GM12878 (cell line): ENCODE results near the gene C1QTNF7. TPM values are rescaled to one million over a fixed set of nuclear protein-coding genes. Genes with fewer than 3 reads are reported as not detected.

ENCODE experiments used
- ATAC-seq: fragments of 200-7000 bp; cut with Tn5 transposase; 3 replicates; pipeline ENCODE4 v1.9.1; 2020; ENCODE audit warnings: mild to moderate bottlenecking, moderate library complexity
- BruUV-seq: library from RNA; stranded (reverse); fragments of 400-500 nt; replicated peaks from 2 replicates; lab custom pipeline; 2021; lab: Mats Ljungman, UMichigan
- CTCF ChIA-PET: fragments of 300-600 bp; sonication (Branson Sonifier 250); formaldehyde crosslinking; extraction: SDS; loops from one replicate; lab custom pipeline; 2021; ENCODE audit warnings: inconsistent platforms; lab: Yijun Ruan, JAX
- POLR2A ChIA-PET: fragments of 350-600 bp; formaldehyde crosslinking; extraction: SDS; loops from one replicate; lab custom pipeline; 2021; ENCODE audit warnings: inconsistent platforms; lab: Charles Lee
- RAD21 ChIA-PET: fragments of 300-600 bp; sonication (Branson Sonifier 250); formaldehyde crosslinking; loops from one replicate; lab custom pipeline; 2023; ENCODE audit warnings: antibody characterized with exemption; ENCODE audit not compliant: unreplicated experiment; lab: Charles Lee
- SMC1A ChIA-PET: fragments of 300-600 bp; sonication (Branson Sonifier 250); formaldehyde crosslinking; loops from one replicate; lab custom pipeline; 2023; ENCODE audit not compliant: unreplicated experiment, uncharacterized antibody; lab: Charles Lee
- DNase-seq: peaks from one replicate; pipeline ENCODE4 v3.0.0-alpha.2; 2011; ENCODE audit warnings: low read depth, low spot score
- FAIRE-seq: peaks from 3 replicates; lab custom pipeline; 2011; peaks lifted over from hg19 to GRCh38; lab: Jason Lieb, UNC
- H2AFZ ChIP-seq: 2 replicates; pipeline ENCODE4 v1.6.0; 2011; ENCODE audit warnings: low read depth, low read length, control low read depth; ENCODE audit not compliant: control insufficient read depth
- H3K27ac ChIP-seq: 2 replicates; pipeline ENCODE4 v1.5.1; 2011; ENCODE audit warnings: control low read depth; ENCODE audit not compliant: control insufficient read depth, insufficient read depth
- H3K27me3 ChIP-seq, 2 experiments: replicated peaks in 1 of 2; 2 replicates each; pipeline versions ENCODE4 v1.6.0 to v1.6.1; 2011; ENCODE audit warnings: low read length in 1 of 2; ENCODE audit not compliant: control insufficient read depth in 2 of 2, insufficient read depth in 2 of 2
- H3K36me3 ChIP-seq, 2 experiments: 2 replicates each; pipeline ENCODE4 v1.5.1; 2011; ENCODE audit warnings: low read length in 1 of 2; ENCODE audit not compliant: control insufficient read depth in 2 of 2, insufficient read depth in 2 of 2
- H3K4me1 ChIP-seq: 2 replicates; pipeline ENCODE4 v1.6.1; 2011; ENCODE audit warnings: mild to moderate bottlenecking, low read length, moderate library complexity, mixed read lengths; ENCODE audit not compliant: control insufficient read depth, insufficient read depth
- H3K4me2 ChIP-seq: 2 replicates; pipeline ENCODE4 v1.6.0; 2011; ENCODE audit warnings: control low read depth; ENCODE audit not compliant: control insufficient read depth, insufficient read depth
- H3K4me3 ChIP-seq: fragments of 200-600 bp; sonication (generic); 2 replicates; pipeline ENCODE4 v1.5.1; 2016
- H3K79me2 ChIP-seq: 2 replicates; pipeline ENCODE4 v1.6.0; 2011; ENCODE audit warnings: low read length; ENCODE audit not compliant: control insufficient read depth, insufficient read depth
- H3K9ac ChIP-seq: 2 replicates; pipeline ENCODE4 v1.8.0; 2011; ENCODE audit warnings: low read length, control low read depth, mixed read lengths; ENCODE audit not compliant: control insufficient read depth, insufficient read depth
- H3K9me3 ChIP-seq: replicated peaks from 3 replicates; pipeline ENCODE4 v1.5.1; 2011; ENCODE audit warnings: mild to moderate bottlenecking, low read length; ENCODE audit not compliant: control insufficient read depth, insufficient read depth
- H4K20me1 ChIP-seq: 2 replicates; pipeline ENCODE4 v1.6.0; 2011; ENCODE audit not compliant: control insufficient read depth, insufficient read depth
- BRCA1 ChIP-seq: IDR thresholded peaks from 2 replicates; pipeline ENCODE4 v1.6.1; 2011; ENCODE audit warnings: low read depth, low read length, improper control_type of control experiment
- CTCF ChIP-seq, 3 experiments: IDR thresholded peaks in 2 of 3; conservative IDR thresholded peaks in 1 of 3; 2 replicates each; pipeline ENCODE4 v1.5.1; 2011; ENCODE audit warnings: low read depth in 3 of 3, low read length in 3 of 3, mild to moderate bottlenecking in 3 of 3, control low read depth in 2 of 3, moderate library complexity in 2 of 3, inconsistent platforms in 1 of 3, mixed read lengths in 1 of 3; ENCODE audit not compliant: control insufficient read depth in 2 of 3, insufficient read depth in 1 of 3; ENCODE audit errors: extremely low read depth in 1 of 3
- ELK1 ChIP-seq: IDR thresholded peaks from 2 replicates; pipeline ENCODE4 v1.6.1; 2012; ENCODE audit warnings: low read depth, low read length, improper control_type of control experiment
- LARP7 ChIP-seq: fragments of 450-650 bp; IDR thresholded peaks from 2 replicates; pipeline ENCODE4 v1.6.1; 2017; ENCODE audit warnings: mild to moderate bottlenecking
- NKRF ChIP-seq: fragments of 450-650 bp; conservative IDR thresholded peaks from 2 replicates; pipeline ENCODE4 v1.6.1; 2017; ENCODE audit warnings: mild to moderate bottlenecking, moderate library complexity
- NR2C2 ChIP-seq: IDR thresholded peaks from 2 replicates; pipeline ENCODE4 v1.6.1; 2011; ENCODE audit warnings: borderline replicate concordance, low read depth; ENCODE audit not compliant: control insufficient read depth, insufficient read length
- SIN3A ChIP-seq: IDR thresholded peaks from 2 replicates; pipeline ENCODE4 v1.6.1; 2012; ENCODE audit warnings: low read depth, low read length, improper control_type of control experiment
- ZBTB33 ChIP-seq: fragments of 450-650 bp; IDR thresholded peaks from 2 replicates; pipeline ENCODE4 v1.6.1; 2017; ENCODE audit warnings: mild to moderate bottlenecking
- WGBS: methylation state at CpG from one replicate; pipeline ENCODE4 v1.1.6; 2016; ENCODE audit warnings: low lambda C conversion rate; ENCODE audit not compliant: insufficient replicate concordance, insufficient coverage; ENCODE audit errors: missing lambda C conversion rate; 5-methylcytosine and 5-hydroxymethylcytosine counted together
- in situ Hi-C: fragments of 300-500 bp; cut with MboI; formaldehyde crosslinking; loops from 9 replicates; pipeline ENCODE4 v1.14.3; 2018; ENCODE audit warnings: mixed read lengths
- intact Hi-C: fragments of 100-400 bp; cut with micrococcal nuclease; formaldehyde crosslinking; loops from one replicate; pipeline ENCODE4 v1.14.2; 2022; ENCODE audit not compliant: unreplicated experiment
- polyA plus RNA-seq, 11 experiments: library from polyadenylated mRNA; depleted of rRNA in 4 of 11; unstranded in 6 of 11; stranded (reverse) in 5 of 11; fragments of >200 nt; fragmentation: Nextera tagmentation in 4 of 11; fragmentation: Illumina TruSeq in 1 of 11; extraction: Ambion mirVana in 4 of 11; extraction: Trizol in 1 of 11; gene quantifications; 1 replicate in 1 of 11; 2 replicates in 10 of 11; pipeline versions ENCODE4 v1.2.1 to v1.2.3, GENCODE V29; 2011 to 2016; ENCODE audit warnings: inconsistent platforms in 2 of 11, missing spikeins in 2 of 11, low read depth in 1 of 11
- total RNA-seq, 4 experiments: library from RNA; depleted of rRNA in 3 of 4; stranded (reverse); fragments of >200 nt in 3 of 4; fragmentation: Illumina TruSeq in 1 of 4; extraction: Trizol in 1 of 4; gene quantifications; 2 replicates each; pipeline versions ENCODE4 v1.2.1 to v1.2.3, GENCODE V29; 2013 to 2021

C1QTNF7 gene
- total and polyA plus RNA-seq, 10 of the 15 experiments (the other 5 are each of a cell fraction or from before 2014, with no cell fraction given) = not detected

- ATAC-seq = no peak
- POLR2A ChIA-PET = no interaction called here
- CTCF ChIA-PET = no interaction called here
Measured at GRCh38 chr4:15428611-15429010, 778 bp downstream of the C1QTNF7 start.

More at GRCh38 chr4:15428611-15429010, 778 bp downstream of the C1QTNF7 start:
- Histone ChIP-seq H3K4me2 (no peak overlapping the region), H2AFZ (no peak overlapping the region), H3K4me1 (no peaks in the 10 kb centered on the region), H3K27me3 (0 out of 4 replicates have a peak, but pooled peaks cover 0 to 1% of the 10 kb centered on the region in 2 experiments), H4K20me1 (no peaks in the 10 kb centered on the region), H3K27ac (no peak overlapping the region), H3K9ac (no peak overlapping the region), H3K9me3 (no peaks in the 10 kb centered on the region), H3K36me3 (no peaks in the 10 kb centered on the region), H3K4me3 (no peak overlapping the region), H3K79me2 (no peaks in the 10 kb centered on the region)
- TF ChIP-seq CTCF (IDR thresholded peaks at IDR 0.05 in 2 of 3, conservative IDR thresholded peaks at IDR 0.05 in 1 of 3; ENCODE audit: control insufficient read depth in 2 of 3, extremely low read depth in 1 of 3, insufficient read depth in 1 of 3, low read depth in 3 of 3, low read length in 3 of 3) = no peak
- TF ChIP-seq SIN3A = no peak
- no peak for TF ChIP-seq LARP7
- no peak for TF ChIP-seq NR2C2
- TF ChIP-seq ZBTB33 = no peak
- no peak for TF ChIP-seq NKRF
- no peak for TF ChIP-seq BRCA1
- no peak for TF ChIP-seq ELK1
- intact Hi-C loops = no loop called here
- in situ Hi-C loops = no loop called here
- 0% methylated on average over 1 of the region's 1 CpG for WGBS
- BruUV-seq = no TSS peak
- ChIA-PET RAD21 (no interaction called here), SMC1A (interaction anchor here (0.6 kb wide), 1 partner anchor 47 kb away, joined by 3 read pairs; no protein-coding TSS in a partner anchor)
- DNase-seq = no peak
- no peak for FAIRE-seq
